MCF 10A (cell line): ENCODE measurements around the gene DUSP16. TPM values are rescaled to one million over a fixed set of nuclear protein-coding genes. Genes with fewer than 3 reads are reported as not detected.

Source experiments
- BruUV-seq: library from RNA; stranded (reverse); fragments of 400-500 nt; replicated peaks from 2 replicates; lab custom pipeline; 2021; lab: Mats Ljungman, UMichigan
- CTCF ChIA-PET: fragments of 300-600 bp; sonication (Branson Sonifier 250); formaldehyde crosslinking; extraction: SDS; loops from one replicate; lab custom pipeline; 2021; ENCODE audit warnings: antibody characterized with exemption, inconsistent platforms; lab: Yijun Ruan, JAX
- POLR2A ChIA-PET: fragments of 300-600, 350-650 bp; sonication (Branson Sonifier 250); formaldehyde crosslinking; extraction: SDS; loops from one replicate; lab custom pipeline; 2020; ENCODE audit warnings: antibody characterized with exemption, inconsistent platforms; lab: Yijun Ruan, JAX
- DNase-seq: peaks from one replicate; pipeline ENCODE4 v3.0.0-alpha.2; 2018; ENCODE audit not compliant: unreplicated experiment
- H3K27ac Mint-ChIP-seq: one replicate; pipeline ENCODE4 v1.8.0; 2022; ENCODE audit warnings: mild to moderate bottlenecking, low read depth, mixed read lengths; ENCODE audit not compliant: unreplicated experiment
- H3K27me3 Mint-ChIP-seq: one replicate; pipeline ENCODE4 v1.8.0; 2022; ENCODE audit warnings: mixed read lengths; ENCODE audit not compliant: insufficient read depth, unreplicated experiment
- H3K36me3 Mint-ChIP-seq: one replicate; pipeline ENCODE4 v1.8.0; 2022; ENCODE audit warnings: mild to moderate bottlenecking, moderate library complexity, mixed read lengths; ENCODE audit not compliant: insufficient read depth, unreplicated experiment
- H3K4me1 Mint-ChIP-seq: one replicate; pipeline ENCODE4 v1.8.0; 2022; ENCODE audit warnings: mixed read lengths; ENCODE audit not compliant: insufficient read depth, unreplicated experiment
- H3K4me3 Mint-ChIP-seq: one replicate; pipeline ENCODE4 v1.8.0; 2022; ENCODE audit warnings: mild to moderate bottlenecking, moderate library complexity, mixed read lengths; ENCODE audit not compliant: unreplicated experiment
- H3K9me3 Mint-ChIP-seq: one replicate; pipeline ENCODE4 v1.8.0; 2022; ENCODE audit warnings: mixed read lengths; ENCODE audit not compliant: unreplicated experiment
- CTCF ChIP-seq: fragments of 200-600 bp; IDR thresholded peaks from one replicate; pipeline ENCODE4 v1.8.0; 2022; ENCODE audit warnings: antibody characterized with exemption, mild to moderate bottlenecking; ENCODE audit not compliant: unreplicated experiment
- intact Hi-C: fragments of 100-400 bp; cut with micrococcal nuclease; formaldehyde crosslinking; loops from 2 replicates; pipeline ENCODE4 v1.14.1; 2022
- total RNA-seq: library from RNA; stranded (reverse); gene quantifications from 2 replicates; pipeline ENCODE4 v1.2.3, GENCODE V29; 2022

The DUSP16 gene
- total RNA-seq, 1 experiment from 2014 or later, result 20.7 TPM

DNA sequence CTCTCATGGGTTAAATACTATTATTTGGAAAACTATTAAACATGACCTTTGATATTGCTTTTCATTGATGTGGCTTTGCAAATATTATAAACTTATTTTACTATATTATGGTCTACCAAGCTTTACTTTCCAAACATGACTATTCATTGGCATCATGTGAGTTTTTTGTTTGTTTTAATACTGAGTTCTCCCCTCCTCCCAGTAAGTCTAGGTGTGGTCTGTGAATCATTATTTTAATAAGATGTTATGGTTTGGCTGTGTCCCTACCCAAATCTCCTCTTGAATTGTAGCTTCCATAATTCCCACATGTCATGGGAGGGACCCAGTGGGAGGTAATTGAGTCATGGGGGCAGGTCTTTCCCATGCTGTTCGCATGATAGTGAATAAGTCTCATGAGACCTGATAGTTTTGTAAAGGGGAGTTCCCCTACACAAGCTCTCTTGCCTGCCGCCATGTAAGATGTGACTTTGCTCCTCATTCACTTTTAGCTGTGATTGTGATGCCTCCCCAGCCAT, 125.8 kb downstream of the DUSP16 start:
- no TSS peak for BruUV-seq
- POLR2A ChIA-PET, result interaction anchor here (0.6 to 1.7 kb wide), 5 partner anchors 9 to 286 kb away, joined by 3 to 5 read pairs (median 3); no protein-coding TSS in a partner anchor
- Mint-ChIP-seq H3K9me3 (no peaks in the 10 kb centered on the region), H3K36me3 (peaks cover 7% of the 10 kb centered on the region), H3K4me3 (no peak overlapping the region), H3K27ac (peak overlapping the region; percentile 31), H3K4me1 (peaks cover 27% of the 10 kb centered on the region), H3K27me3 (no peaks in the 10 kb centered on the region)
- peak; percentile 29 for DNase-seq
- TF ChIP-seq CTCF, result no peak
- intact Hi-C loops, result no loop called here
- CTCF ChIA-PET, result interaction anchor here (0.8 to 2.0 kb wide), 2 partner anchors 39 to 255 kb away, joined by 3 to 7 read pairs; no protein-coding TSS in a partner anchor

DNA sequence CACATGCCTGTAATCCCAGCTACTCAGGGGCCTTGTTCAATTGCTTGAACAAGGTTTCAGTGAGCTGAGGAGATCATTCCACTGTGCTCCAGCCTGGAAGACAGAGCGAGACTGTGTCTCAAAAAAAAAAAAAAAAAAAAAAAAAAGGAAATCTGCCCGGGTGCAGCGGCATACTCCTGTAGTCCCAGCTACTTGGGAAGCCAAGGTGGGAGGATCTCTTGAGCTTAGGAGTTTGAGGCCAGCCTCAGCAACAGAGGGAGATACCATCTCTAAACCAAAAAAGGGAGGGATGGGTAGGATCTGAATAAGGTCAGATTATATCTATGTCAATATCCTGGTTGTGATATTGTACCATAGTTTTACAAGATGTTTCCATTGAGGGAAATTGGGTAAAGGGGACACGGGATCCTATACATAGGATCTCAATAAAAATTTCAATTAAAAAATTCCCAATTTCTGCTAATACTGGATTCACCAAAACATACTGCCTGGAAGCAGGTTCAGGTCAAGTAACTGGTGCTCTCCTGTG, 129.4 kb downstream of the DUSP16 start:
- intact Hi-C loops, result loop anchor here (5.0 kb wide), 1 partner anchor 36 kb away; no protein-coding TSS in a partner anchor
- no peak overlapping the region for H3K27ac Mint-ChIP-seq
- CTCF ChIA-PET, result interaction anchor here (0.6 to 1.4 kb wide), 3 partner anchors 15 to 181 kb away, joined by 3 to 4 read pairs (median 4); no protein-coding TSS in a partner anchor
- TF ChIP-seq CTCF, result no peak
- DNase-seq, result no peak
- BruUV-seq, result no TSS peak
- no peaks in the 10 kb centered on the region for H3K27me3 Mint-ChIP-seq
- H3K9me3 Mint-ChIP-seq, result no peaks in the 10 kb centered on the region
- POLR2A ChIA-PET, result interaction anchor here (3.3 kb wide), 1 partner anchor 35 kb away, joined by 16 read pairs; no protein-coding TSS in a partner anchor
- H3K4me1 Mint-ChIP-seq, result peaks cover 40% of the 10 kb centered on the region
- no peak overlapping the region for H3K4me3 Mint-ChIP-seq
- peaks cover 13% of the 10 kb centered on the region for H3K36me3 Mint-ChIP-seq

DNA sequence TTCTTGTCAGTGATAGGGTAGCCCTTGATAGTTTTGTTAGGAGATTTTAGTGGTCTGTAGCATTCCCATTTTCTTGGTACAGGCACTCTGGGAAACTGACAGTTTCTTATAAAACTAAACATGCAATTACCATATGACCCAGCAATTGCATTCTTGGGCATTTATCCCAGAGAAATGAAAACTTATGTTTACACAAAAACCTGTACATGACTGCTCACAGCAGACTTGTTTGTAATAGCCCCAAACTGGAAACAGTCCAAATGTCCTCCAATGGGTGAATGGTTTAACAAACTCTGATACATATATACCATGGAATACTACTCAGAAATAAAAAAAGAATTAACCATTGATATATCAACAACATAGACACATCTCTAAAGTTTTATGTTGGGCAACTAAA, 130.3 kb downstream of the DUSP16 start:
- no peak for TF ChIP-seq CTCF
- Mint-ChIP-seq H3K27me3 (no peaks in the 10 kb centered on the region), H3K36me3 (peaks cover 10% of the 10 kb centered on the region), H3K27ac (peak overlapping the region; percentile 84), H3K4me1 (peaks cover 39% of the 10 kb centered on the region), H3K4me3 (peak overlapping the region; percentile 41), H3K9me3 (no peaks in the 10 kb centered on the region)
- no TSS peak for BruUV-seq
- ChIA-PET POLR2A (interaction anchor here (0.7 to 3.3 kb wide), 2 partner anchors 14 to 34 kb away, joined by 4 to 16 read pairs; no protein-coding TSS in a partner anchor), CTCF (no interaction called here)
- peak; percentile 84 for DNase-seq
- intact Hi-C loops, result loop anchor here (5.0 kb wide), 1 partner anchor 35 kb away; no protein-coding TSS in a partner anchor

DNA sequence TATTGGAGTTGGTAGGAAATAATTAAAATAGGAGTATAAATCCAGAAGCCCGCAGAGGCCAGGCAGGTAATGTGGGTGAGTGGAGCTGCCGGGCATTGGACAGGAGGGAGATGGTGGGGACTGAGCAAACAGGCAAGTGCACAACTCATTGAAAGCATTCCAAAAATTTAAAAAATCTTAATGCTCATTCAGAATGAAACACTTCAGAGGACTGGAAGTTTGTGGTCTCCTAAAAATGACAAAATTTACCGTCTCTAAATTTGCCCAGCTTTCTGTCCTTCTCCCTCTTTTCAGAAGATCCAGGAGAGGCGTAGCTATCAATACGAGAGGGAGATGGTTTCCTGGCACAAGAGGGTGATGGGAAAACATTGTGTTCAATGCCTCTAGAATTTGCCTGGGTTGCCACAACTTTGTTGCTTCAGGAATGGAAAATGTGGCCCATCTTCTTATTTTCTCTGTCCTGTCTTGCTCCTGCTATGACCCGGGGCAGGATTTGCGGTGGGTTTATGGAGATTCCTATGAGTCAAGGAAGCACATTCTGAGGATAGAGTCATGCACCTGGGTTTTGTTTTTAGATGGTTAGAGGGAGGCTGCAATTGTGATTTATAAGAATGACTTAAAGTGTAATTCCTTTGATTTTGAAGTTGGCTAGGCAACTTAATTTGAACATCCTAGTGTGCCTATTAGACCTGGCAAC, 133.6 kb downstream of the DUSP16 start:
- intact Hi-C loops, result no loop called here
- BruUV-seq, result no TSS peak
- DNase-seq, result peak; percentile 75
- ChIA-PET POLR2A (interaction anchor here (0.8 to 4.5 kb wide), 5 partner anchors 11 to 293 kb away, joined by 3 to 26 read pairs (median 4); no protein-coding TSS in a partner anchor), CTCF (interaction anchor here (0.6 to 0.9 kb wide), 3 partner anchors 27 to 308 kb away, joined by 3 to 4 read pairs (median 3); no protein-coding TSS in a partner anchor)
- peak overlapping the region; percentile 61 for H3K27ac Mint-ChIP-seq
- no peak for TF ChIP-seq CTCF
- no peak overlapping the region for H3K4me3 Mint-ChIP-seq
- no peaks in the 10 kb centered on the region for H3K27me3 Mint-ChIP-seq
- peaks cover 33% of the 10 kb centered on the region for H3K4me1 Mint-ChIP-seq
- peaks cover 6% of the 10 kb centered on the region for H3K36me3 Mint-ChIP-seq
- H3K9me3 Mint-ChIP-seq, result peaks cover 4% of the 10 kb centered on the region
